Stimulated activated naive CD8-positive, alpha-beta T cell treated with anti-CD3 and anti-CD28 coated beads, Interleukin-15, Interleukin-2, amounts not matched to agents 100 U/mL and 50 U/mL, for 24 hours (primary cell): Measurements from ENCODE around the gene PPP1R13B.
"Not testable (repeated sequence)": the region's sequence is repeated elsewhere in the genome, so short reads cannot be mapped to it uniquely, and the experiment has no call there.

Experiments used
- ATAC-seq: fragments of 150-1000 bp; cut with Tn5 transposase; one replicate; pipeline ENCODE4 v1.10.0; 2021
- DNase-seq: peaks from one replicate; pipeline ENCODE4 v3.0.0; 2021

The PPP1R13B gene

DNA sequence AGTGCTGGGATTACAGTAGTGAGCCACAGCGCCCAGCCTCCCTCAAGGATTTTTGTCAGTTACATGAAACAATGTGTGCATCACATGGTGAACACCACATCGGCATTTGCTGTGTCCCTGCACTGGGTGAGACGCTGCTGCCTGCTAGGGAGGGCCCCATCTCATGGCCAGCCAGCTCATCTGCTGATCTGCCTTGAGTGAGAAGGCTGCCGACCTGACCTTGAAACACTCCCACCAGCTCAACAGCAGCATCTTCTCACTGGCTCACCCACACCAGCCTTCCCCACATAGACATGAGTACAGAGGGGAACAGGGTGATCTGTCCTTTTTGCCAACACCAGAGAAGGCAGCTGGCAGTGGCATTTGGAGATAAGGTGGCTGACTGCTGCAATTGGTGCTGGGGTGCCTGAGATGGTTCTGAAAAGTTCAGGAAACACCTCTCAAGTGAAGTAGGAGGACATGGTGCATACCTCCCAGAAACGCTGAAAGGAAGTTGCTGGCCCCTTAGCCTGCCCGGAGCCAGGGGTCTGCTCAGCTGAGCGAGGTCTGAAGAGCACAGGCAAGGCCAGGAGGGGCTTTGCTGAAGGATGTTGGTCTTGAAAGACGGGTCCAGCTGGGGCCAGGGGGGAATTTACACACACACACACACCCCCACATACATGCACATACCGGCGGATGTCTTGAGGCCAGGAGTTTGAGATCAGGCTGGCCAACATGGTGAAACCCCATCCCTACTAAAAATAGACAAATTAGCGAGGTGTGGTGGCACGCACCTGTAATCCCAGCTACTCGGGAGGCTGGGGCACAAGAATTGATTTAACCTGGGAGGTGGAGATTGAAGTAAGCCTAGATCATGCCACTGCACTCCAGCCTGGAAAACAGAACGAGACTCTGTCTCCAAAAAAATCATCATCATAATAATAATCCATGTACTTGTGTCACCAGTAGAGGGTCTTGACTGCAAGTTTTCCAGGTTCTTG is 14.3 kb upstream of the PPP1R13B start:
- ATAC-seq, result no peak
- DNase-seq, result no peak

GRCh38 chr14:103859416-103860202 is 12.2 kb upstream of the PPP1R13B start:
- ATAC-seq (no peak), DNase-seq (no peak)

GRCh38 chr14:103858063-103858781 is 10.8 kb upstream of the PPP1R13B start:
- DNase-seq (no peak), ATAC-seq (no peak)

GRCh38 chr14:103857256-103857655 is 9.9 kb upstream of the PPP1R13B start:
- no peak for ATAC-seq
- DNase-seq, result no peak

DNA sequence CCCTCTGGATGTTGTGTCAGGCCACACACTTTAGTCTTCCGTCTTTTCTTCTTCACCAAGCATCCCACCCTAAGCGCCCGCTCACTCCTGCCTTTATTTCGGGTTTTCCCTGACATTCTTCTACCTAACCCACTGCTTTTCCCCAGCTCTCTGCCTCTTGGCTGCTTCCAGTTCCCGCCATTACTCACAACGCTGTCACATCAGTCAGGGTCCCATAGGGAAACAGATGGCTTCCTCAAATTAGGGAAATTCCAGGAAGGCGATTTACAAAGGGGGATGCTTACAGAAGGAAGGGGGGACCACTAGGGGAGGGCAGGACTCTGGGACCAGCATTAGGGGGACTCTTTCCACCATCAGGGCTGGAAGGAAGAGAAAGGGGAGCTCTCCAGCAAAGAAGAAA is 9.2 kb upstream of the PPP1R13B start:
- DNase-seq (no peak), ATAC-seq (no peak)

- DNase-seq (no peak), ATAC-seq (no peak)
These were observed 8.7 kb upstream of the PPP1R13B start for GRCh38 chr14:103856105-103856504.

DNA sequence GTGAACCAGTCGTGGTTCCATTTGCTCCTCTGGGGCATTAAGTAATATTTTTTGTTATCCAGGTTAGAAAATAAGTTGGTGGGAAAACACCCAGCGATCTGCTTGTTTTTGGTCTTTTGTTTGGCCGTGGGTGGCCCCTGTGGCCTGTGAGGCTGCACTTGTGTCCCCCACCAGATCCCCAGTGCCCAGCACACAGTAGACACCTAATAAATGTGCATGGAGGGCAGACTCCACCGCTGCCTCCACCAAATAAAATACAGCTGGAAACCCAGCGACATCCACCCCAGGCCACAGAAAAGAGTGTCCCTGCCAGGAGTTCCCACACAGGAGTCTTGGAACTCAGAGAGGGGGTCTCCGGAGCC is 8.3 kb upstream of the PPP1R13B start:
- no peak for ATAC-seq
- no peak for DNase-seq

DNA sequence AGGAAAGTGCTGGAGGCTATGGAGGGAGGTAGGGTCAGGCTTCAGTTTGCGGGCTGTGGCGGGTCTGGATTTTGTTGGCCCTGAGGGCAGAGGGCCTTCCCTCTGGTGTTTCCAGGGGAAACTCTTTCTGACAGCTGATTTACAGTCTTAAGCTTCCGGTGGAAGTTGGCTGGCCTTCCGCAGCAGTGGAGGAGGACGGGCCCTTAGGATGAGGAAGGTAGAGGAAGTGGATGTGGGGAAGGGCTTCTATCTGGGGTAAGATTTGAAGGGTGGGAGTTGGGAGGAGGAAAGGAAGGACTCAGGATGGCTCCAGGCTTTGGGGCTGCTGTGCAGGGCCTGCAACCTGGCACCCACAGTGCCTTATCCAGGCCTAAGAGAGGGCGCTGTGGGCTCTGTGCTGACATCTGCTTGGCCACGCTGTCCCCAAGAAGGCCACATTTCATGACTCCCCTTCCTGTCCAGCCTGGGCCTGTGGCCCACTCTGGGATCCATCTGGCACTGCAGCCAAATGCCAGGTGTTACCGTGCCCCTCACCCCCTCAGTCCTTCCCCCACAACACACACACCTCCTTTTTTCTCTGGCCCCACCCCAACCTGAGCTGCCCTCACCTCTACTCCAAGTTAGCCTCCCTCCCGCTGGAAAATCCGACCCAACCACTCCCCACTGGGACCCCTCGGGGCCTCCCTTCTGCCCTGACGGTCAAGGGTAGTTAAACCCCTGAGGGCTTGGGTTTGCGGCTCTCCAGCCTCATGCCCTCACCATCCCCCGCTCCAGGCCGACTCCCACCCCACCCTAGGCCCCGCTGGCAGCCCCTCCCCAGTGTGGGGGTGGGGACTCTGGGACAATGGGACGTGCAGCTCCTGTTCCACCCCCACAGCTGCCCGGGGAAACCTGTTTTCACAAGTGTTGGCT is 7.7 kb upstream of the PPP1R13B start:
- DNase-seq (no peak), ATAC-seq (no peak)

GRCh38 chr14:103854017-103854808 is 6.8 kb upstream of the PPP1R13B start:
- ATAC-seq (no peak), DNase-seq (no peak)

DNA sequence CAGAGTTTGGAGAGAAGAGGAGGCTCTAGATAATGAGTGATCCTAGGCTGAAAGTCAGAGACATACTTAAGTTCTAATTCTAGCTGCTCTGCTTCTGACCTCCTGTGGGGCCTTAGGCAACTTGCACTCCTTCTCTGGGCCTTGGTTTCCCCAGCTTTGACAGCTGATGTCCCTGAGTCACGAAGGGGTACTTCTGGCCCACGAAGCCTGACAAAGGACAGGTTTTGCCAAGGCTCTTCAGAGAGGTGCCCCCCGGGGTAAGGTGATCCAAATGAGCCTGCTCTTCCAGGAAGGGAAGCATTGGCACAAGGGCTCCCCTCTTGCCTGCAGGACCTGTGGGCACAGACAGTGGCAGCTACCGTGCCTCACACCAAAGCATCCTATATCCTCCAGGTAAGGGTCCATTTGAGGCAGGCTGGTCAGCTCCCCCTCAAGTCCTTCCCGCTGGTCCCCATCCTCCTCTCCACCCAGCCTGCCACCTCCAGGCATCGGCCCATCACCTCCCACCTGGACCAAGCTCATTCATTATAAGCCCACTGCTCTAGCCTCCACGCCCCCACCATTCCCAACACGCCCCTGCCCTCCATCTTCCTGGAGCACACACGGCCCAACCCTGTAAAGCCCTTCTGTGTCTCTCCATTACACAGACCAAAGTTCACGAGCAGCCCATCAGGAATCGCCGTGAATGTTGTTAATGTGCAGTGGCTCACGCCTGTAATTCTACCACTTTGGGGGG is 1.9 kb upstream of the PPP1R13B start:
- DNase-seq (no peak), ATAC-seq (no peak)

- ATAC-seq, result no peak
- DNase-seq, result no peak
These were observed 1.1 kb upstream of the PPP1R13B start for GRCh38 chr14:103848175-103849077.

DNA sequence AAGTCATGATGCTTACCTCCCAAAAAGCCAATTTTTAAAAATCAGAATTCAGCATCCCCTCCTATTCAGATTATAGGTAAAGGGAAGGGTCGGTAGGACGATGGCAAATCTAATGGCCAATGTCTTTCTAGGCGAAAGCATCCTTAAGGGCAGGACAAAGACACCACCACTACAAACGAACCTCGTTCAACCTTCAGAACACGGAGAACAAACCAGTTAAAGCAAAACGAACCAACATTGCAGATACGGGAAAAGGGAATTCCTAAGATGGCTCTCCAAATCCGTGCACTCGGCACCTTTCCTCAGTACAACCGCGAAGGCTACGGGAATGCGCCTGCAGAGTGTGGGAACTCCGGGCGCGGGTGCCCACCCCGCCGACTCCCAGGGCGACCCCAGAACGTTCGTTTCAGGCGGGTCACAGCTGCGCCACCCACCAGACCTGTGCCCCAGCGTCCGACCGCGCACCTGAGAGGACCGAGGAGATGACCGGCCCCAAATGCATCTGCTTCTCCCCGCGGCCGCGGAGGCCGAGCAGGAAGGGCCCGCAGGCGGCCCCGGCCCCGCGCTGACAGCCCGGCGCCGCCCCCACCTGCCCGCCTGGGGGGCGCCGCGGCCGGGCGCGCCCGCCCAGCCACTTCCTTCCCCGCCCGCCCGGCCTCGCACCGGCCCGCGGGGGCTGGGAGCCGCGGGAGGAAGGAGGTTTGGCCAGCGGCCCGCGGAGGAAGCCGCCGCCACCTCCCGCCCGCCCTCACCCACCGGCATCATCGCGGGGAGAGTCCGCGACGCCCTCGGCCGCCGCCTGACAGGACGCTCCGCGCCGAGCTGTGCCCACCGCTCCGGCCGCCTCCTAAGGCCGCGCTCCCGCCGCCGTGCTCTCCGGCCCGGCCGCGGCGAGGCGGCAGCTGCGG is 578 bp downstream of the PPP1R13B start:
- ATAC-seq (peak; percentile 12), DNase-seq (peak; percentile 28)

DNA sequence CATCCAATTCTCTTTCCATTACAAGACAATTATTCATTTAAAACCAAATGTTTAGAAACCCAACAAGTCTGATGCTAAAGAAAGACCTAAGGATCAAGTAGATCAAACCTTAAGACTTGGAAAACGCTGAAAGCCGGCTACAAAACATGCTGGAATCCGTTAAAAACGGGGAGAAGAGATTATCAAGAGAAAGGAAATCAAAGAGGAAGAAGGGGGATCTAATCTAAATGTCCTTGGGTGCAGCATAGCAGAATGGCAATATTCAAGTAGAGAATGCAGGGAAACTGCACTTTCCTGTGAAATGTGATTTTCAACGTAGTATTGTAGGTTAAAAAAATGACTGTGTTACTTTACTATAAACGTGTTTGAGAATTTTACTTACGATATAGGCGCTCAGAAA is 1.3 kb downstream of the PPP1R13B start:
- ATAC-seq (no peak), DNase-seq (no peak)

DNA sequence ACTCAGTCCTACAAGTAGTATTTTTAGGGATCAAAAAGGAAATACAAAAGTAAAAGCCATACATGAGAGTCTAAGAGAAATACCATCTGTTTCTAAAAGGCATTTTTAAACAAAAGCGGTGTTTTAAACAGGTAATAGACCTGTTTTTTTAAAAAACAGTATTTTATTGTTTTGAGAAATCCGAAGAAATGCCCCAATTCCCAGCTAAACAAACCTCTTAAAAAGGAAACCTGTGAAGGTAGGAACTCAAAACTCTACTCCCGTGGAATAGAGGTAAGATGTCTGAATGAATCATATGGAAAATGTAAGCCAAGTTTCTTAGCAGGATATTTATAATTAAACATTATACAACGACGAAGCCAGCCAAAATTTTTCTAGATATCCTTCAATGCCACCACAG is 2.0 kb downstream of the PPP1R13B start:
- no peak for DNase-seq
- no peak for ATAC-seq

- not testable (repeated sequence) for ATAC-seq, DNase-seq
These were observed 6.1 kb downstream of the PPP1R13B start for GRCh38 chr14:103841265-103841664.

GRCh38 chr14:103840014-103840413 is 7.4 kb downstream of the PPP1R13B start:
- no peak for ATAC-seq

DNA sequence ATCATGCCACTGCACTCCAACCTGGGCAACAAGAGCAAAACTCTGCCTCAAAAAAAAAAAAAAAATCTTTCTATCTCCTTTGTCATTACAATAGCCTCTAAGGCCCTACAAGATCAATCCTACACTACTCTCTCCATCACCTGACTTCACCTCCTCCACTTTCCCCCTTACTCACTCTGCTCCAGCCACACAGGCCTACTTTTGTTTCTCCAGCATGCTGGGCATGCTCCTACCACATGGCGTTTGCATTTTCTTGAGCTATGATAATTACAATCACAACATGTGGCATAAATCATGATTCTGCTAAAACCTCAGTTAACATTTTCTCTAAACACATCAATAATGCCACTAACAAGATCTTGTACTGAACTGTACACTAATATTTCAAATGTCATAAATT is 7.8 kb downstream of the PPP1R13B start:
- DNase-seq (no peak), ATAC-seq (no peak)

More at GRCh38 chr14:103840014-103840413, 7.4 kb downstream of the PPP1R13B start:
- DNase-seq, result no peak

DNA sequence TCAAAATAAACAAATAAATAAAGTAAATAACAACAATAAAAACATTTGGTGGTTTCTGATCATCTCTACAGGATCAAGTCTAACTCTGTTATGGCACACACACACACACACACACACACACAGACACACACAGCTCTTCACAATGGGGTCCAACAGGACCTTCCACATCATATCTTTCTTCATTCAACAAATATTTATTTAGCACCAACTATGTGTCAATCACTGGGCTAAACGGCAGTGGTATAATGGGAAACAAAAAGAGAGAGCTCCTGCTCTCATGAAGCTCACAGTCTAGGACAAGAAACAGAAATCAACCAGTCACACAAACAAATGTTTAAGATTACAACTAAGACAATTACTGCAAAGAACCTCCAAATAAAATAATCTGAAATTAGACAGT is 9.3 kb downstream of the PPP1R13B start:
- DNase-seq (no peak), ATAC-seq (no peak)
